HFF-Myc (cell line): ENCODE measurements around the gene ZNF738.

Experiments used
- DNase-seq: peaks from one replicate; pipeline ENCODE4 v3.0.0-alpha.2; 2011; ENCODE audit warnings: low read depth; ENCODE audit errors: extremely low read depth
- H3K4me3 ChIP-seq: replicated peaks from 2 replicates; pipeline ENCODE4 v1.5.1; 2011; ENCODE audit warnings: low read depth, mild to moderate bottlenecking, control low read depth, low read length
- TF ChIP-seq, protein P1 (sequence below): IDR thresholded peaks from 2 replicates; pipeline ENCODE4 v1.5.1; 2012; ENCODE audit warnings: mild to moderate bottlenecking, low read depth, low read length, control low read depth; ENCODE audit errors: missing control alignments

The ZNF738 gene

GRCh38 chr19:21362291-21362690 lies 3.5 kb downstream of the ZNF738 start:
- no peak overlapping the region for H3K4me3 ChIP-seq
- TF ChIP-seq, protein P1, sequence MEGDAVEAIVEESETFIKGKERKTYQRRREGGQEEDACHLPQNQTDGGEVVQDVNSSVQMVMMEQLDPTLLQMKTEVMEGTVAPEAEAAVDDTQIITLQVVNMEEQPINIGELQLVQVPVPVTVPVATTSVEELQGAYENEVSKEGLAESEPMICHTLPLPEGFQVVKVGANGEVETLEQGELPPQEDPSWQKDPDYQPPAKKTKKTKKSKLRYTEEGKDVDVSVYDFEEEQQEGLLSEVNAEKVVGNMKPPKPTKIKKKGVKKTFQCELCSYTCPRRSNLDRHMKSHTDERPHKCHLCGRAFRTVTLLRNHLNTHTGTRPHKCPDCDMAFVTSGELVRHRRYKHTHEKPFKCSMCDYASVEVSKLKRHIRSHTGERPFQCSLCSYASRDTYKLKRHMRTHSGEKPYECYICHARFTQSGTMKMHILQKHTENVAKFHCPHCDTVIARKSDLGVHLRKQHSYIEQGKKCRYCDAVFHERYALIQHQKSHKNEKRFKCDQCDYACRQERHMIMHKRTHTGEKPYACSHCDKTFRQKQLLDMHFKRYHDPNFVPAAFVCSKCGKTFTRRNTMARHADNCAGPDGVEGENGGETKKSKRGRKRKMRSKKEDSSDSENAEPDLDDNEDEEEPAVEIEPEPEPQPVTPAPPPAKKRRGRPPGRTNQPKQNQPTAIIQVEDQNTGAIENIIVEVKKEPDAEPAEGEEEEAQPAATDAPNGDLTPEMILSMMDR: no peak
- no peak for DNase-seq

DNA sequence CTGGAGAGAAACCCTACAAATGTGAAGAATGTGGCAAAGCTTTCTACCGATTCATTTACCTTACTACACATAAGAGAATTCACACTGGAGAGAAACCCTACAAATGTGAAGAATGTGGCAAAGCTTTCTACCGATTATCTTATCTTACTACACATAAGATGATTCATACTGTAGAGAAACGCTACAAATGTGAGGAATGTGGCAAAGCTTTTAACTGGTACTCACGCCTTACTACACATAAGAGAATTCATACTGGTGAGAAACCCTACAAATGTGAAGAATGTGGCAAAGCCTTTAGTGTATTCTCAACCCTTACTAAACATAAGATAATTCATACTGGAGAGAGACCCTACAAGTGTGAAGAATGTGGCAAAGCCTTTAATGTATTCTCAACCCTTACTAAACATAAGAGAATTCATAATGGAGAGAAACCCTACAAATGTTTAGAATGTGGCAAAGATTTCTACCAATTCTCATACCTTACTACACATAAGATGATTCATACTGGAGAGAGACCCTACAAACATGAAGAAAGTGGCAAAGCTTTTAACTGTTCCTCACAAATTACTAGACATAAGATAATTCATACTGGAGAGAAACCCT lies 25.3 kb downstream of the ZNF738 start:
- DNase-seq: no peak
- no peak overlapping the region for H3K4me3 ChIP-seq
- TF ChIP-seq, protein P1: no peak

GRCh38 chr19:21396121-21396520 lies 37.3 kb downstream of the ZNF738 start:
- TF ChIP-seq, protein P1: no peak
- no peak overlapping the region for H3K4me3 ChIP-seq
- DNase-seq: no peak

DNA sequence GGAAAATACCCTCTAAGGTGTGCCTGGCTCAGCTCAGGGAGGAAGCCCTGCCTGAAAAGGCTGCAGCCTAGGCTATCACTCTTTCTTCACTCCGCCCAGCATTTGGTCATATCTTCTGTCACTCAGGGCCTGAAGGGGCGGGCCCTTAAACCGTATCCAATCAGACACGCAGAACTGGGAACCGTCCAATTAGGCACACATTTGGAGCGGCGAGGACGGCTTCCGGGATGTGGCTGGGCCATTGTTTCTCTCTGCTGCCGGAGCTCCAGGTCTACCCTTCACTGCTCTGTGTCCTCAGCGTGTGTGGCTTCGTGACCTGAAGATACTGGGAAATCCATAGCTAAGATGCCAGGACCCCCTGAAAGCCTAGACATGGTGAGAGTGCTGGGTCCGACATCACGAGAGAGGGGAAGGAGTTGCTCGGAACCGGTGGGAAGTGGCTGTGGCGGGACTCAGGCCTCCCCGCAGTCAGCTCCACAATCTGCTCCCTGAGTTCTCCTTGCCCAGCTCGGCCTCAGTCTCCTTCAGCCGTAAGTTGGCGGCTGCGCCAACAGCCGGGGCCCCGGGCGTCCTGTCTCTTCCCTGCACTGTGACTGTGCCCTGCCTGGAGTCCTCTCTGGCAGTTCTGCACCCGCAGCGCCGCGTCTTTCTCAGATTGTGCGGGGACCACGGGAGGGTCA lies 38.2 kb downstream of the ZNF738 start, which contains the start of gene ZNF493:
TSS of gene ZNF493 (plus strand) at position 241 of the 680 bp plus-strand sequence. CDS start at position 346, 105 bp downstream.
- TF ChIP-seq, protein P1: no peak
- H3K4me3 ChIP-seq: peak within 1 kb of the TSS; percentile 72
- peak; percentile 82 for DNase-seq

DNA sequence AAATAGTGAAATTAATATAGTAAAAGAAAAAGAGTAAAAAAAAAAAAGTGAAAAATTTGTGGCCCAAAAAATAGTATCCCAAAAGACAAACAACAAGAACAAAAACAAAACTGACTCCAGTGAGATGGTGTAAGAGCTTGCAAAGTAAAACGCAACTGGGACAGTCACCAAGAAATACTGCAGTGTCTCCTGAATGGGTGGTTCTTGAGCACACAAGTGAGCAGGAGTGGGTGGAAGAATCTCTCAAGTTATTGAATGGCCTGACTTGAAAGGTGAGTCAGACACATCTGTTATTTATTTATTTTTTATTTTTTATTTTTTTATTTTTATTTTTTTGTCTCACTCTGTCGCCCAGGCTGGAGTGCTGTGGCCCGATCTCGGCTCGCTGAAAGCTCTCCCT lies 40.1 kb downstream of the ZNF738 start:
- H3K4me3 ChIP-seq: no peak overlapping the region
- TF ChIP-seq, protein P1: no peak
- DNase-seq: no peak

DNA sequence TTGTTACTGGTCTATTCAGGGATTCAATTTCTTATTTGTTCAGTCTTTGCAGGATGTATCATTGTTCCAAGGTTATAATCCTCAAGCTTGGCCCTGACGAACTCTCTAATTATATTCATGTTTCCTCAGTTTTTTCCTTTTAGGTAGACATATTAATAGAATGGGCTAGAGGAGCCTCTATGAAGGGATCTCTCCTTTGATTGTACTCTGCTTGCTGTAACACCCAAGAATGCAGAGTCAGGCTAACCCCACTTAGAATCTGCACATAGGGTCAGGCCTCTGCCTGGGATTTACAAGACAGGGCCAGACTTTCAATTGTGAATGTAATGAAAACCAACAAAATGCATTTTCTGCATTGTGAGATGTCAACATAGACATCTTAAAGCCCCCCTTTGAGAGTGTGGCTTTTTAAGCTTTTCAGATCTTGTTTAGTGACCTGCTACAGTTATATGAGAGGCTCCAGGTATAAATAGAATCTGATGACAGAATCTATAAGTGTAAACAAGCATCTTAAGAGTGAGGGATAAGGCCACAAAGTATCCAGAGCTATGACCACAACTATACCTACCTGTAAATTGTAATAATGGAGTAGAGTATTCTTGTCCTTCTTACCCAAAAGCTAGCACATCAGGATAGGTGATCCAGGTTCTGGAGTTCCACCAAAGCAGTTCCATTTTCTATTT lies 43.6 kb downstream of the ZNF738 start:
- no peak for DNase-seq
- no peak overlapping the region for H3K4me3 ChIP-seq
- TF ChIP-seq, protein P1: no peak
